Iris pigment epithelial cell (primary cell): Measurements from ENCODE around the gene APMAP.
"Not testable (repeated sequence)": the region's sequence is repeated elsewhere in the genome, so short reads cannot be mapped to it uniquely, and the experiment has no call there.

Source experiments
- DNase-seq: peaks from one replicate; pipeline ENCODE4 v3.0.0-alpha.2; 2011; ENCODE audit warnings: low read depth

Gene APMAP

GRCh38 chr20:24930724-24931688 is 61.5 kb downstream of the APMAP start:
- not testable (repeated sequence) for DNase-seq

DNA sequence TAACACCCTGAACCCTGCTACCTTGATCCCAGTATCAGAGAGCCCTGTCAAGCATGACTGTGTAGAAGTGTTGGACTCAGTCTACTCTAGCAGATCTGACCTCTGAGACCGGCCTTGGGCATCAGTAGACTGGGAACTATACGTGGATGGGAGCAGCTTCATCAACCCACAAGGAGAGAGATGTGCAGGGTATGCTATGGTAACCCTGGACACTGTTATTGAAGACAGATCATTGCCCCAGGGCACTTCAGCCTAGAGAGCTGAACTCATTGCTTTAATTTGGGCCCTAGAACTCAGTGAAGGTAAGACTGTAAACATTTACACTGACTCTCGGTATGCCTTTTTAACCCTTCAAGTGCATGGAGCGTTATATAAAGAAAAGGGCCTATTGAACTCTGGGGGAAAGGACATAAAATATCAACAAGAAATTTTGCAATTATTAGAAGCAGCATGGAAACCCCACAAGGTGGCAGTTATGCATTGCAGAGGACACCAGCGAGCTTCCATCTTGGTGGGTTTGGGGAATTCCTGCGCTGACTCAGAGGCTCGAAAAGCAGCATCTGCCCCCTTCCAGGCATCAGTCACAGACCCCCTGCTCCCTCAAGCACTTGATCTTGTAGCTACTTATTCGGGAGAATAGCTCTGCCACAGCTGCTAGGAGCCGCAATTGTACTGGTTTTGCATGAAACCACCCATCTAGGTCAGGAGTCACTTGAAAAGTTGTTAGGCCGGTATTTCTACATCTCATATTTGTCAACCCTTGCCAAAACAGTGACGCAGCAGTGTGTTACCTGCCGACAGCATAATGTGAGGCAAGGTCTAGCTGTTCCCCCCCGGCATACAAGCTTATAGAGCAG is 62.5 kb downstream of the APMAP start:
- DNase-seq = not testable (repeated sequence)

DNA sequence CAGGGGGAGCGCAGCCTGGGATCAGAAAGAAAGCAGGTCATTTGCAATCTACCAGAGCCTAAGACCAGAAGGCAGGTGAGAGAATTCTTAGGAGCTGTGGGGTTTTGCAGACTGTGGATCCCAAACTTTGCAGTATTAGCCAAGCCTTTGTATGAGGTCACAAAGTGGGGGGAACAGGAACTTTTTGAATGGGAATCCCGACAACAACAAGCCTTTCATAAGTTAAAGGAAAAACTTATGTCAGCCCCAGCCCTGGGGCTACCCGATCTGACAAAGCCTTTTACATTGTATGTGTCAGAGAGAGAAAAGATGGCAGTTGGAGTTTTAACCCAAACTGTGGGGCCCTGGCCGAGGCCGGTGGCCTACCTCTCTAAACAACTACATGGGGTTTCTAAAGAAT is 63.3 kb downstream of the APMAP start:
- not testable (repeated sequence) for DNase-seq

GRCh38 chr20:24920706-24921105 is 71.8 kb downstream of the APMAP start:
- DNase-seq = not testable (repeated sequence)

DNA sequence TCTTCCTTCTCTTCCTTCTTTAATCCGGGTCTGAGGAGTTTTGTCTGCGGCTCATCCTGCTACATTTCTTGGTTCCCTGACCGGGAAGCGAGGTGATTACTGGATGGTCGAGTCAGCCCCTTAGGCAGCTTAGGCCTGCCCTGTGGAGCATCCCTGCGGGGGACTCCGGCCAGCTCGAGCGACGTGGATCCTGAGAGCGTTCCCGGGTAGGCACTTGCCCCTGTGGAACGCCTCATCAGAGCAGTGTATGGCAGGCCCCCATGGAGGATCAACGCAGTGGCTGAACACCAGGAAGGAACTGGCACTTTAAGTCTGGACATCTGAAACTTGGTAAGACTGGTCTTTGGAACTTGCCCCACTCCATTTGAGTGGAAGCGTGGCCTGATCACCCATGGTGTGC is 72.9 kb downstream of the APMAP start:
- DNase-seq = not testable (repeated sequence)

DNA sequence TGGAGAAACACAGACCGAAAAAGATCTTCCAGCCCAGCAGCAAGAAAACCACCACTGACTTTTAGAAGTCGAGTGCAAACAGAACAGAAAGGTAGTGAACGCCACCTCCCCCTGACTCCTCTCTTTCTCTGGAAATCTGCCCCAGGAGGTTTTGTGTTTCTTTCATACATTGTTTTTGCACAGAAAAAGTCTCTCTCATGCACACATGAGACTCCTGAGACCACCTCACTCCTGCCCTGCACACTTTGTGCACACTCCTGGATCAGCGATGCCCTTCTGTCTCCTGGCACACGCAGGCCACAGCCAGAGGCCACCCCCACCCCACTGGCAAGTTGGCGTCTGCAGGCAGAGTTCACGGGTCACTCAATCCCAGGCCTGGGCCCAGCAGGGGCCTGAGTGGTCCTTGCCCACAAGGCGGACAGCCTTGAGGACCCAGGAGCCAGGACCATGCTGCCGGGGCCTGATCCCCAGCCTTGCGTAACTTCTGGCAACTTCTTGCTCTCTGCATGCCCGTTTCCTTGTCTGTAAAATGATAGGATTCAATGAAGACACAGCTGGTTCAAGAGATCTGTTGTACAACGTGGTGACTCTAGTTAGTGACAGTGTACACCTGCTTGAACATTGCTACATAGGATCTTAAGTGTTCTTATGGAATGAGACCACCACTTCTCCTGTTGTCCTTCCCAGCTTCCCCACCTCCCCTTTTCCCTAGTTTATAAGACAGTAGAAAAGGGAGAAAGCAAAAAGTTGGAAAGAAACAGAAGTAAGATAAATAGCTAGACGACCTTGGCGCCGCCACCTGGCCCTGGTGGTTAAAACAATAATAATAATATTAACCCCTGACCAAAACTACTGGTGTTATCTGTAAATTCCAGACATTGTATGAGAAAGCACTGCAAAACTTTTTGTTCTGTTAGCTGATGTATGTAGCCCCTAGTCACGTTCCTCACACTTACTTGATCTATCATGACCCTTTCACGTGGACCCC is 73.7 kb downstream of the APMAP start:
- DNase-seq = no peak

DNA sequence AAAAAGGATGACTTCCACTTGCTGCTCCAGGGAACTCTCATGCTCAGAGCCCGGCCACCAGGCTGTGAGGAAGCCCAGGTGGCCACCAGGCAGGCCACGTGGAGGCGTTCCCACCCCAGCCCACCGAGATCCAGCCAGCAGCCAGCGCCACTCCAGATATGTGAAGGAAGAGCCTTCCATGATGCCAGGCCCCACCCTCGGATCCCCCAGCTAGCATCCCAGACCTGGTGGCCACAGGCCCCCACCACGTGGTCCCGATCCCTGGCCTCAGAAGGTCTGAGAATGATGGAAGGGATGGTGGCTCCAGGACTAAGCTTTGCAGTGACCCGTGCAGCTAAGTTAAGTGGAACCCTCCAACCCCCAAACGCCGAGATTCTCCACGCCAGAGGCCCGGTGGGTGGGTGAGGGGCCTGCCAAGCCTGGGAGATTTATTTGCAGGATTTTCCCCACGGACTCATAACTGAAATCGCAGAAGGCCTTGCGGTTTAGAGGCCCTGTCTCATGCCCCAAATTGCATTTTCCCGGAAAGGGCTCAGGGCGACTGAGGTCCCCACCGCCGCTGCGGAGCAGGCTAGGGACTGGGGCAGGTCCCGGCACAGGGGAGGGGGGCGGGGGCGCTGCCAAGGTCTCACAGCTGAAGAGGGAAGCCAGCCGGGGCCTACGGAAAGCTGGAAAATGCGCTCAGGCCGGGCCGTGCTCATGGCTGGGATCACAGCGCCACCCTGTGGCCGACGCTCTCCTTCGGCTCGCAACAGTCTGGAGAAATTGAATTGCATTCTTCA is 74.6 kb downstream of the APMAP start:
- DNase-seq = peak; percentile 58

DNA sequence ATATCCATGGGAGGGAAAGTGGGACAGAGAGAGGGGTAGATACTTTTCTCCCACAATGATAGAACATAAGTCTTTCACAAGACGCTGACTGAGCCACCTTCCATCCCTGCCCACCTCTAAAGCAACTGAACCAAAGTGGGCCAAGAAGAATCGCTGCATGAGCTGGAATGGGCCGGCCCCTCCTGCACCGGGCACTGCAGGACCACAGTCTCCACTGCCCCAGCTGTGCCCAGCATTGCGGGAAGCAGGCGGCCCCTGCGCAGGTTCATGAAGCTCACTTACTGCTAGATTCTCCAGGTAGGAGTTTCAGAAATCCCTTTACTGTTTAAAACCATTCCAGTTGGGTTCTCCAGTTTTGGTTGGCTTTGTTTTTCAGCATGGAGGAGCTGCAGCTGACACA is 75.5 kb downstream of the APMAP start:
- DNase-seq = no peak

GRCh38 chr20:24916412-24916811 is 76.1 kb downstream of the APMAP start:
- DNase-seq = no peak

- DNase-seq = no peak
These were observed 76.7 kb downstream of the APMAP start for GRCh38 chr20:24915892-24916291.

GRCh38 chr20:24915440-24915839 is 77.1 kb downstream of the APMAP start:
- no peak for DNase-seq

DNA sequence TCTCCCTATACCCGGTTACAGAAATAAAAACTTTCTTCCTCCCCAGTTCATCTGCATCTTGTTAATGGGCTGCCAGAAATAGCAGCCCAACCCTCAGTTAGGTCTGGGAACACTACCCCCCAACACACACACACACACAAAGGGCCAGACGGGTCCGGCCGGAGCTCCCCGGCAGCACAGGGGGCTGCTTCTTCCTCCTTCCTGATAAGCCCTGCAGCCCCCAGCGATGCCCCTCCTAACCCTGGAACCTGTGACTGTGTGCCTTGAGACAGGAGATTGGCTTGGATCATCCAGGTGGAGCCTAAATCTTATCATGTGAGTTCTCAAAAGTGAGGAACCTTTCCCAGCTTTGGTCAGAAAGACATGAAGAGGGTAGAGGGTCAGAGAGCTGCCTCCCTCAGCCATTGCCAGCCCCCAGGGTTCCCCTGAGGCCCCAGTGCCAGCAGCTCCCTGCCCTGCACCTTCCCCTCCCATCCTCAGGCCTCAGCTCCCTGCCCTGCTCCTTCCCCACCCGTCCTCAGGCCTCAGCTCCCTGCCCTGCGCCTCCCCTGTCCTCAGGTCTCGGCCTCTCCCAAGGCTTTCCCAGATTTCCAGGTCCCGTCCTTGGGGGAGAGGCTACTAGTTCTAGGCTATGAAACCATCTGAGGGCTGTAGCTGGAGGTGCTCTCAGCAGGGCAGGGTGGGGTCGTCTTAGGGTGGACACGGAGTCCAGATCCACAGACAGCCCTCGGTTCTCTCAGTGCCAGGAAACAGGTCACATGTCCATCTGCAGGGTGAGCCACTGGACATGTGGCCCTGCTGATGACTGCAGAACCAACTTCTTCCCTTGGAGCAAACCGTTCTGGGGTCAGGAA is 77.9 kb downstream of the APMAP start:
- DNase-seq = no peak

DNA sequence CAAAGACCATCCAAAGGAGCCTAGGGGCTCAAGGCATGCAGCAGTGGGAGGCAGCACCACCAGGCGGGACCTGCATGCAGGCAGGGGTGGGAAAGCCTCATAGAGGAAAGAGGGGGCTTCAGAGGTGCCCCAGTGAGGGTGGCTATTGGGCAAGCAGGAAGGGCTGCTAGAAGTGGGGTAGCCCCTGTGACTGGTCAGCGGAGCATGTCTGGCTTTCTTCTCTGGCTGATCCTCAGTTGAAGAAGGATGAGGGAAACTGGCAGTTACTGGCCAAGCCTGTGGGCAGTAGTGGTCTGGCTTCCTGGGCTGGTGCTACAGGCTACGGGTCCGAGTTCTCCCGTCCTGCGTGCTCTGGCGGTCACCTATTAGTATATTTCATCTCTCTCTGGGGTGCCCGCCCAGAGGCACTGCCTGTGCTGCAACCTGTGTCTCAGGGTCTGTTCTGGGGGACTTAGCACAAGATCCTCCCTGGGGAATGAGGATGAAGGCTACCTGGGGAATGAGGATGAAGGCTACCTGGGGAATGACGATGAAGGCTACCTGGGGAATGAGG is 79.4 kb downstream of the APMAP start:
- no peak for DNase-seq
